ENCODE measurements around the gene ZNF763. TPM values are rescaled to one million over a fixed set of nuclear protein-coding genes. Genes with fewer than 3 reads are reported as not detected.
A peak's percentile ranks its signal among the peaks of the same experiment; 100 is the strongest.
"Not testable (repeated sequence)": the region's sequence is repeated elsewhere in the genome, so short reads cannot be mapped to it uniquely, and the experiment has no call there.

ZNF763 gene
- total RNA-seq (2014; rRNA removed; shearing (Covaris generic)): 0.63 and 1.8 TPM in 2 replicates
- polyA plus RNA-seq (2016; fragmentation: Nextera tagmentation; extraction: Ambion mirVana): 1.4 and 1.6 TPM in 2 replicates

DNA sequence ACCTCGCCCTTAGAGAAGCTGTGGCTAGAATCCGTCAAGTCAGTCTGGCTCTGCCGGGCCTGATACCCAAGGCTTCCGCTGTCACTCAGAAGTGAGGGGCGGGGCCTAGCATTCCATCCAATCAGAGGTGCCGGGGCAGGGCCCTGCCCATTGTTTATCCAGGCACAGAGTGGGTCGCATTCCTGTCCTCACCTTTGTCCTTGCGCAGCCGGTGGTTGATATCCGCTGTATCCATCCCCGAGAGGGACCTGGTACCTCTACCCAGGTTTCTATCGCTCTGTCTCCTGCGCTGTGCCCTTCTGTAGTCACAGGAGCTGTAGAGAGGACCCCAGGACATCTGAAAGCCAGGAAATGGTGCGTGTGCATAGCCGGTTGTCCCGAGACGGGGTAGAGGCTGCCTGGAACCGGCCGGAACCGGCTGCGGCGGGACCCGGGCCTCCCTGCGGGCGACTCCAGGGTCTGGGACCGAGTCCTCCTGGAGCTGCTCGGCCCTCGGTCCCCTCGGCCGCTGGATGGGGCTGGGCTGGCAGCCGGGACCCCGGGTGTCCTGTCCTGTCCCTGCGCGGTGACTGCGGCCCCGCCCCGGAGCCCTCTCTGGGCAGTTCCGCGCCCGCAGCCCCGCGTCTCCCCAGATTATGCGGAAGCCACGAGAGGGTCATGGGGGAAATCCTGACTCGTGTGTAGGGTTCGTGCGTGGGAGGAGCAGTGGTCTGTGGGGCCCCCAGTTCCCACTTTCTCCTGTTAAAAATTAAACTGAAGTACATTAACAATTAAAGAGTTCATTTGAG lies at the start of gene ZNF763:
Gene ZNF763 (plus strand): TSS at position 183 of the 788 bp plus-strand sequence. CDS start 169 bp downstream, at position 352.
- peak within 1 kb of the TSS; percentile 94 for H3K9ac ChIP-seq
- peaks cover 6% of the 10 kb centered on the region for H3F3A ChIP-seq (ENCODE audit: insufficient read depth)
- in situ Hi-C loops (cut with MboI): no loop called here
- no peaks in the 10 kb centered on the region for H3K9me3 ChIP-seq (ENCODE audit: low read depth)
- H4K20me1 ChIP-seq (ENCODE audit: insufficient read depth): no peaks in the 10 kb centered on the region
- TF ChIP-seq EZH2phosphoT487 (IDR thresholded peaks at IDR 0.05; ENCODE audit: insufficient read depth, low read depth) (no peak), EZH2 (IDR thresholded peaks at IDR 0.05; ENCODE audit: insufficient read depth, poor library complexity, severe bottlenecking) (no peak)
- H3K4me1 ChIP-seq (ENCODE audit: insufficient read depth): peaks cover 7% of the 10 kb centered on the region; the same call in 1 of the 2 replicates
- peak; percentile 92 for DNase-seq
- H3K27ac ChIP-seq: peak within 1 kb of the TSS; percentile 86
- peak within 1 kb of the TSS; percentile 85 for H3K4me2 ChIP-seq (ENCODE audit: unreplicated experiment)
- H3K36me3 ChIP-seq (ENCODE audit: low read depth): no peaks in the 10 kb centered on the region
- WGBS, 2 experiments (ENCODE audit: low coverage in 1 of 2, low lambda C conversion rate in 2 of 2, missing lambda C conversion rate in 2 of 2): 1% methylated on average over 43 to 47 of the region's 47 CpGs
- H3K9me2 ChIP-seq (ENCODE audit: insufficient read depth): no peaks in the 10 kb centered on the region
- peak within 1 kb of the TSS; percentile 94 for H2AFZ ChIP-seq
- no peaks in the 10 kb centered on the region for H3K27me3 ChIP-seq (replicated peaks; ENCODE audit: insufficient read depth)
- H3K4me3 ChIP-seq: peak within 1 kb of the TSS; percentile 94
- no peaks in the 10 kb centered on the region for H3K79me2 ChIP-seq (ENCODE audit: insufficient read depth)

DNA sequence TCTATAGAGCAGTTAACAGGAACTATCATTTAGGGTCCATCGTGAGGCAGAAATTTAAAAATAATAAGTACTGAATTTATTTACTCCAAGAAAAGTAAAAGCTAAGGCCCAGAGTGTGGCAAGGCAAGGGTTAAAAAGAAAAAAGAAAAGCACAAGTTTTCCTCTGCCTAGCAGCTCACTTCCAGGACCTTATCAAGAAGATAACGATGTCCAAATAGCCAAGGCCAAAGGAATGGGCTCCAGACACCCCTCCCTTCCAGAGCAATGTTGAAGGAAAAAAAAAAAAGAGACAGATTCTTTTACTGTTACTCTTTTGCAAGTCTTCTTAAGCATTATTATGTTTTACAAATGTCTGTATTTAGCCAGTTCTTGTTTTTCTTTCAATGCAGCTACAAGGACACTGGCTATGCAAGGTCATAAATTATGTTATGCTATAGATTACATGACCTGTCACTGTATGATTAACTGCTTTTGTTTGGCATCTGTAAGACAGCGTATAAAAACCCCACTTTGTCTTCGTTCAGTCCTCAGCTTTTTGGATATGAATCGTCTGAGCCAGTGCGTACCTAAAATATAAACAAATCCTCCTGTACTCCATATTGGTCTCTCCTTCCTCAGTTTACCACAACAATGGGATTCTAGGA lies 42.9 kb upstream of the ZNF763 start:
- no peak for DNase-seq

DNA sequence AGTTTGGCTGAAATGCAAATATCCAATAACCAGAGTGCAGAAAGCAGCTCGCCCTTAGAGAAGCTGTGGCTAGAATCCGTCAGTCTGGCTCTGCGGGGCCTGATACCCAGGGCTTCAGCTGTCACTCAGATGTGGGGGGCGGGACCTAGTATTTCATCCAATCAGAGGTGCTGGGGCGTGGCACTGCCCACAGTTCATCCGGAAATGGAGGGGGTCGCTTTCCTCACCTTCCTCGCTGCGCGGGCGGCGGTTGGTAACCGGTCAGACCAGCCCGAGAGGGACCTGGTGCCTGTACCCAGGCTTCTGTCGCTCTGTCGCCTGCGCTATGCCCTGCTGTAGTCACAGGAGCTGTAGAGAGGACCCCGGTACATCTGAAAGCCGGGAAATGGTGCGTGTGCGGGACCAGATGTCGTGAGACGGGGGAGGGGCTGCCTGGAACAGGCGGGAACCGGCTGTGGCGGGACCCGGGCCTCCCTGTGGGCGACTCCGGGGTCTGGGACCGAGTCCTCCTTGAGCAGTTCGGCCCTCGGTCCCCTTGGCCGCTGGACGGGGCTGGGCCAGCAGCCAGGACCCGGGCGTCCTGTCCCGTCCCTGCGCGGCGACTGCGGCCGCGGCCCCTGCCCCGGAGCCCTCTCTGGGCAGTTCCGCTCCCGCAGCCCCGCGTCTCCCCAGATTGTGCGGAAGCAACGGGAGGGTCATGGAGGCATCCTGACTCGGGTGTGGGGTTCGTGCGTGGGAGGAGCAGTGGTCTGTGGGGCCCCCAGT lies 39.8 kb upstream of the ZNF763 start, which contains the start of gene ZNF700:
Gene ZNF700 (plus strand): TSS at position 222 of the 765 bp plus-strand sequence. CDS start 104 bp downstream, at position 326.
- Histone ChIP-seq H3K9ac (peak within 1 kb of the TSS; percentile 90), H3K36me3 (ENCODE audit: low read depth) (no peaks in the 10 kb centered on the region), H3K4me3 (peak within 1 kb of the TSS; percentile 97), H3F3A (ENCODE audit: insufficient read depth) (peaks cover 15% of the 10 kb centered on the region), H2AFZ (peak within 1 kb of the TSS; percentile 99), H3K4me1 (ENCODE audit: insufficient read depth) (peaks cover 5% of the 10 kb centered on the region), H3K4me2 (ENCODE audit: unreplicated experiment) (peak within 1 kb of the TSS; percentile 99), H3K9me2 (ENCODE audit: insufficient read depth) (no peaks in the 10 kb centered on the region), H3K27me3 (replicated peaks; ENCODE audit: insufficient read depth) (no peaks in the 10 kb centered on the region), H3K9me3 (ENCODE audit: low read depth) (no peaks in the 10 kb centered on the region), H4K20me1 (ENCODE audit: insufficient read depth) (no peaks in the 10 kb centered on the region), H3K79me2 (ENCODE audit: insufficient read depth) (peaks cover 50% of the 10 kb centered on the region), H3K27ac (peak within 1 kb of the TSS; percentile 75)
- peak; percentile 95 for DNase-seq
- in situ Hi-C loops (cut with MboI): no loop called here
- 0 to 1% methylated on average over 27 to 53 of the region's 53 CpGs for WGBS, 2 experiments (ENCODE audit: low coverage in 1 of 2, low lambda C conversion rate in 2 of 2, missing lambda C conversion rate in 2 of 2)
- no peak for TF ChIP-seq EZH2phosphoT487 (IDR thresholded peaks at IDR 0.05; ENCODE audit: insufficient read depth, low read depth)
- no peak for TF ChIP-seq EZH2 (IDR thresholded peaks at IDR 0.05; ENCODE audit: insufficient read depth, poor library complexity, severe bottlenecking)

More for the DNA sequence above, 42.9 kb upstream of the ZNF763 start:
- Histone ChIP-seq H3K4me2 (ENCODE audit: unreplicated experiment) (no peak overlapping the region), H3F3A (ENCODE audit: insufficient read depth) (peaks cover 15% of the 10 kb centered on the region), H3K36me3 (ENCODE audit: low read depth) (no peaks in the 10 kb centered on the region), H3K9ac (no peak overlapping the region), H3K4me3 (no peak overlapping the region), H3K9me3 (ENCODE audit: low read depth) (no peaks in the 10 kb centered on the region), H3K9me2 (ENCODE audit: insufficient read depth) (no peaks in the 10 kb centered on the region), H4K20me1 (ENCODE audit: insufficient read depth) (no peaks in the 10 kb centered on the region), H2AFZ (no peak overlapping the region), H3K27me3 (replicated peaks; ENCODE audit: insufficient read depth) (no peaks in the 10 kb centered on the region), H3K79me2 (ENCODE audit: insufficient read depth) (peaks cover 21% of the 10 kb centered on the region), H3K4me1 (ENCODE audit: insufficient read depth) (peaks cover 5% of the 10 kb centered on the region), H3K27ac (no peak overlapping the region)
- WGBS, 2 experiments (ENCODE audit: low coverage in 1 of 2, low lambda C conversion rate in 2 of 2, missing lambda C conversion rate in 2 of 2): 54% methylated on average over 6 of the region's 6 CpGs
- in situ Hi-C loops (cut with MboI): no loop called here
- TF ChIP-seq EZH2 (IDR thresholded peaks at IDR 0.05; ENCODE audit: insufficient read depth, poor library complexity, severe bottlenecking): no peak
- no peak for TF ChIP-seq EZH2phosphoT487 (IDR thresholded peaks at IDR 0.05; ENCODE audit: insufficient read depth, low read depth)

DNA sequence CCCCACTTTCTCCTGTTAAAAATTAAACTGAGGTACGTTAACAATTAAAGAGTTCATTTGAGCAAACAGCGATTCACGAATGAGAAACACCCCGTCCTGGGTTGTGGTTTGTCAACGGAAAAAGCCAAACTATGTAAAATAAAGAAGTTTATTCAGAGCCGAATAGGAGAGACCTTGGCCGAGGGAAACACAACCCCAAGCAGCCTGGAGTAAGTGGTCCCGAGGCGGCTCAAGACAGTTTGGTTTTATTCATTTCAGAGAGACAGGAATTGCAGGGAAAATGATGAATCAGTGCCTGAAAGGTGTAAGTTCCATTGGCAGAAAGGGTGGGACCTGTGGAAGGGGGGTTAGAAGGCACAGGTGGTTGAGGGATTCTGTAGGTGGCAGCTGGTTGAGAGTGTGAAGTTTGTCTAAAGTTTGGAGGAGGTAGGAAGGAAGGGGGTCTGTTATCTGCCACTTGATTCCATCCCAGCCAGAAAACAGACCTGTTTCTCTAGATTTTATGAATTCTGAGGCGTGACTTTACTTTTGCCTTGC lies 39.1 kb upstream of the ZNF763 start:
- in situ Hi-C loops (cut with MboI): not testable (repeated sequence)

More for the DNA sequence above, 39.1 kb upstream of the ZNF763 start:
- not testable (repeated sequence) for H3K36me3 ChIP-seq (ENCODE audit: low read depth); H3K27me3 ChIP-seq (replicated peaks; ENCODE audit: insufficient read depth); H4K20me1 ChIP-seq (ENCODE audit: insufficient read depth); H3K4me1 ChIP-seq (ENCODE audit: insufficient read depth); H3K9me3 ChIP-seq (ENCODE audit: low read depth); H3K9me2 ChIP-seq (ENCODE audit: insufficient read depth)
- H3K79me2 ChIP-seq (ENCODE audit: insufficient read depth): peaks cover 57% of the 10 kb centered on the region
- peak overlapping the region; percentile 75 for H3K27ac ChIP-seq
- H3K4me3 ChIP-seq: peak overlapping the region; percentile 97
- H3F3A ChIP-seq (ENCODE audit: insufficient read depth): peaks cover 15% of the 10 kb centered on the region
- peak; percentile 8 for DNase-seq
- WGBS, 2 experiments (ENCODE audit: low coverage in 1 of 2, low lambda C conversion rate in 2 of 2, missing lambda C conversion rate in 2 of 2): 12% methylated on average over 10 of the region's 10 CpGs
- H3K4me2 ChIP-seq (ENCODE audit: unreplicated experiment): peak overlapping the region; percentile 99
- peak overlapping the region; percentile 90 for H3K9ac ChIP-seq
- peak overlapping the region; percentile 99 for H2AFZ ChIP-seq
